Left lobe of liver (tissue), 2 donors: ENCODE data around the gene ATAD3A. TPM values are rescaled to one million over a fixed set of nuclear protein-coding genes. Genes with fewer than 3 reads are reported as not detected.
A peak's percentile ranks its signal among the peaks of the same experiment; 100 is the strongest.
"Not testable (repeated sequence)": the region's sequence is repeated elsewhere in the genome, so short reads cannot be mapped to it uniquely, and the experiment has no call there.

ENCODE experiments used
- ATAC-seq: fragments of 200-7000 bp; cut with Tn5 transposase; one replicate; pipeline ENCODE4 v1.9.1; 2020; ENCODE audit warnings: mild to moderate bottlenecking, moderate library complexity
- DNase-seq: peaks from one replicate; pipeline ENCODE4 v3.0.0-alpha.2; 2020; ENCODE audit warnings: low spot score
- total RNA-seq: library from RNA; stranded (reverse); gene quantifications from one replicate; pipeline ENCODE4 v1.2.1, GENCODE V29; 2021
- donor health status: DM: no; HTN: no; CAD: no; lungs with moderate emphysema.
- donor health status: DM: no; HTN: yes; CAD: no.

Gene ATAD3A
- total RNA-seq, result 16.3 TPM

- DNase-seq (peak; percentile 99), ATAC-seq (peak; percentile 90)
Observed at GRCh38 chr1:1511533-1512285, at the start of gene ATAD3A. ATAD3A (plus strand) TSS chr1:1512162; CDS start chr1:1512269, 107 bp downstream.

- ATAC-seq, result peak; percentile 27
- DNase-seq, result no peak
Observed at GRCh38 chr1:1462318-1462966, 49.5 kb upstream of the ATAD3A start.

- DNase-seq (no peak), ATAC-seq (no peak)
Observed at GRCh38 chr1:1463312-1463711, 48.6 kb upstream of the ATAD3A start.

GRCh38 chr1:1468196-1468985 is 43.6 kb upstream of the ATAD3A start:
- not testable (repeated sequence) for DNase-seq, ATAC-seq

- DNase-seq, result no peak
- ATAC-seq, result peak; percentile 4
Observed at GRCh38 chr1:1470626-1471388, 41.2 kb upstream of the ATAD3A start.

- ATAC-seq (peak; percentile 96), DNase-seq (peak; percentile 96)
Observed at GRCh38 chr1:1471389-1472052, 40.4 kb upstream of the ATAD3A start, which contains the start of gene ATAD3B. ATAD3B (plus strand) TSS chr1:1471765; CDS start chr1:1471885, 120 bp downstream.

GRCh38 chr1:1472053-1472876 is 39.7 kb upstream of the ATAD3A start:
- not testable (repeated sequence) for DNase-seq
- ATAC-seq, result peak; percentile 13

GRCh38 chr1:1476011-1476410 is 36.0 kb upstream of the ATAD3A start:
- ATAC-seq, DNase-seq: not testable (repeated sequence)

GRCh38 chr1:1477206-1477605 is 34.8 kb upstream of the ATAD3A start:
- ATAC-seq, result no peak
- DNase-seq, result no peak

GRCh38 chr1:1479547-1480487 is 32.1 kb upstream of the ATAD3A start:
- ATAC-seq (no peak), DNase-seq (no peak)

GRCh38 chr1:1480488-1480867 is 31.5 kb upstream of the ATAD3A start:
- ATAC-seq, DNase-seq: not testable (repeated sequence)

- not testable (repeated sequence) for ATAC-seq, DNase-seq
Observed at GRCh38 chr1:1481811-1482210, 30.2 kb upstream of the ATAD3A start.

- DNase-seq (no peak), ATAC-seq (no peak)
Observed at GRCh38 chr1:1482856-1483255, 29.1 kb upstream of the ATAD3A start.

- no peak for ATAC-seq
- DNase-seq, result no peak
Observed at GRCh38 chr1:1483714-1484113, 28.2 kb upstream of the ATAD3A start.

GRCh38 chr1:1484976-1485750 is 26.8 kb upstream of the ATAD3A start:
- DNase-seq, ATAC-seq: not testable (repeated sequence)

GRCh38 chr1:1485755-1486317 is 26.1 kb upstream of the ATAD3A start:
- not testable (repeated sequence) for DNase-seq, ATAC-seq

- ATAC-seq (no peak), DNase-seq (no peak)
Observed at GRCh38 chr1:1487701-1488100, 24.3 kb upstream of the ATAD3A start.
